Measurements from ENCODE around the gene EIF3K. TPM values are rescaled to one million over a fixed set of nuclear protein-coding genes. Genes with fewer than 3 reads are reported as not detected.

EIF3K gene
- total RNA-seq, 1 donor from 2014 or later, result 344 TPM

DNA sequence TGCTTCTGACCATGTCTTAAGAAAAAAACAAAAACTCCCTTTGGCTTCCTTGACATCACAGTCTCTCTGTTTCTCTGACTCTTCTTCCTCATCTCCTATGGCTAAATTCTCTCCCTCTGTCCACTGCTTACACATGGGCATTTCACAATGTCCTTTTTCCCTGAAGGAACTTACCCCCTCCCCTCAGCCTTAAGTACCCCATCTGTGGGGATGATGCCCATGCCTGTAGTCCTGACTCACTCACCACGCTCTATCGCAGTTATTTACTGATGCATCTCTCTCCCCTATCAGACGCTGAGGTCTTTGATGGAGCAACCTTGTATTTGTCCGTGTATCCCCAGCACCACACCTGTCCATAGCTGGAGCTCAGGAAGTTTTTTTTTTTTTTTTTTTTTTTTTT is 60.9 kb downstream of the EIF3K start:
- Mint-ChIP-seq H3K27me3 (no peaks in the 10 kb centered on the region), H3K36me3 (ENCODE audit: low read depth) (peaks cover 17% of the 10 kb centered on the region), H3K4me1 (peaks cover 88% of the 10 kb centered on the region), H3K27ac (no peak overlapping the region), H3K4me3 (no peak overlapping the region), H3K9me3 (no peaks in the 10 kb centered on the region)
- ATAC-seq (ENCODE audit: low read depth), result no peak
- no peak for DNase-seq
- POLR2A ChIA-PET, result no interaction called here
- intact Hi-C loops (cut with micrococcal nuclease), result loop anchor here (5.0 kb wide), 1 partner anchor 33 kb away; the partner anchor contains the start of gene ACTN4
- TF ChIP-seq CTCF (IDR thresholded peaks at IDR 0.05), result no peak
- CTCF ChIA-PET, result no interaction called here

- TF ChIP-seq CTCF (IDR thresholded peaks at IDR 0.05), result no peak
- ChIA-PET POLR2A (no interaction called here), CTCF (interaction anchor here (1.0 kb wide), 1 partner anchor 13 kb away, joined by 3 read pairs; no protein-coding TSS in a partner anchor)
- Mint-ChIP-seq H3K27me3 (no peaks in the 10 kb centered on the region), H3K36me3 (ENCODE audit: low read depth) (peaks cover 14% of the 10 kb centered on the region), H3K4me3 (no peak overlapping the region), H3K27ac (peak overlapping the region; percentile 68), H3K9me3 (no peaks in the 10 kb centered on the region), H3K4me1 (peaks cover 85% of the 10 kb centered on the region)
- no peak for DNase-seq
- ATAC-seq (ENCODE audit: low read depth), result no peak
- intact Hi-C loops (cut with micrococcal nuclease), result loop anchor here (5.0 kb wide), 1 partner anchor 35 kb away; the partner anchor contains the start of gene ACTN4
Observed at GRCh38 chr19:38682195-38682867, 63.3 kb downstream of the EIF3K start.

DNA sequence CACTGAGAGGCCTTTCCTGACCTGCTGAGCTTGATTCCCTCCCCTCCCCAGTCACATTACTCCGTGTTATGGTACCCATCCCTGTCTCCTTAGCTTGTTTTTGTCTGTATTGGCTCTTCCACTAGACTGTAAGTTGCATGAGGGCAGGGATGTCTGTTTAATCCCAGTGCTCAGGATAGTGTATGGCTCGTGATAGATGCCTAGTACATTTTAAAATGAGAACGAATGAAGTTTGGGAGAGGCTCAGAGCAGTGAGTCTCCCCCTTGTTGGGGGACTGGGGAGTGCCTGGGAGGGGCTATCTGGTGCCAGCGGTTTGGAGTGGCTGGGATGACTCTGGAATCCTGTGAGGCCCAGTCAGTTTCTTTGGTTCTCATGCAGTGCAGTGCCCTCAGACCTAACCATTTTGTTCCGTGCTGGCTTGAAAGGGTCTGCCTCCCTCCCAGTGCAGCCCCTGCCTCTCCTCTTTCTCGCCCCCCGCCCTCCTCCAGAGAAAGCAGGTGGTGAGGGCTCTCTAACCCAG is 63.9 kb downstream of the EIF3K start:
- intact Hi-C loops (cut with micrococcal nuclease), result loop anchor here (5.0 kb wide), 1 partner anchor 36 kb away; the partner anchor contains the start of gene ACTN4
- CTCF ChIA-PET, result interaction anchor here (1.0 to 1.4 kb wide), 2 partner anchors 14 to 280 kb away, joined by 3 to 4 read pairs; partner anchors contain the start of gene FAM98C

GRCh38 chr19:38683393-38684077 is 64.5 kb downstream of the EIF3K start:
- intact Hi-C loops (cut with micrococcal nuclease), result loop anchor here (5.0 kb wide), 1 partner anchor 36 kb away; the partner anchor contains the start of gene ACTN4
- ChIA-PET POLR2A (interaction anchor here (0.6 to 1.0 kb wide), 4 partner anchors 9 to 174 kb away, joined by 3 to 4 read pairs (median 3); partner anchors contain the start of gene EIF3K), CTCF (interaction anchor here (1.4 kb wide), 1 partner anchor 281 kb away, joined by 4 read pairs; the partner anchor contains the start of gene FAM98C)
- peak; percentile 70 for ATAC-seq (ENCODE audit: low read depth)
- no peaks in the 10 kb centered on the region for H3K27me3 Mint-ChIP-seq
- peak overlapping the region; percentile 68 for H3K27ac Mint-ChIP-seq
- peak overlapping the region; percentile 46 for H3K4me3 Mint-ChIP-seq
- H3K9me3 Mint-ChIP-seq, result no peaks in the 10 kb centered on the region
- peak; percentile 34 for DNase-seq
- H3K4me1 Mint-ChIP-seq, result peaks cover 82% of the 10 kb centered on the region
- peaks cover 12% of the 10 kb centered on the region for H3K36me3 Mint-ChIP-seq (ENCODE audit: low read depth)
- TF ChIP-seq CTCF (IDR thresholded peaks at IDR 0.05), result no peak

More for the DNA sequence above, 63.9 kb downstream of the EIF3K start:
- no peaks in the 10 kb centered on the region for H3K9me3 Mint-ChIP-seq
- no peak for TF ChIP-seq CTCF (IDR thresholded peaks at IDR 0.05)
- no peak for ATAC-seq (ENCODE audit: low read depth)
- no peaks in the 10 kb centered on the region for H3K27me3 Mint-ChIP-seq
- H3K36me3 Mint-ChIP-seq (ENCODE audit: low read depth), result peaks cover 12% of the 10 kb centered on the region
- no peak overlapping the region for H3K4me3 Mint-ChIP-seq
- peak overlapping the region; percentile 68 for H3K27ac Mint-ChIP-seq
- DNase-seq, result no peak
- POLR2A ChIA-PET, result interaction anchor here (0.6 to 1.0 kb wide), 3 partner anchors 9 to 166 kb away, joined by 3 read pairs; partner anchors contain the start of gene EIF3K
- peaks cover 85% of the 10 kb centered on the region for H3K4me1 Mint-ChIP-seq

Data from activated B cell treated with CpG ODN at 0.5 μM for 24 hours (primary cell).